CD4-positive, alpha-beta T cell treated with Interferon gamma for 1 hour (primary cell): ENCODE measurements around the gene TSSK2.
A peak's percentile ranks its signal among the peaks of the same experiment; 100 is the strongest.

ENCODE experiments used
- DNase-seq: peaks from one replicate; pipeline ENCODE4 v3.0.0-alpha.2; 2020

Gene TSSK2

DNA sequence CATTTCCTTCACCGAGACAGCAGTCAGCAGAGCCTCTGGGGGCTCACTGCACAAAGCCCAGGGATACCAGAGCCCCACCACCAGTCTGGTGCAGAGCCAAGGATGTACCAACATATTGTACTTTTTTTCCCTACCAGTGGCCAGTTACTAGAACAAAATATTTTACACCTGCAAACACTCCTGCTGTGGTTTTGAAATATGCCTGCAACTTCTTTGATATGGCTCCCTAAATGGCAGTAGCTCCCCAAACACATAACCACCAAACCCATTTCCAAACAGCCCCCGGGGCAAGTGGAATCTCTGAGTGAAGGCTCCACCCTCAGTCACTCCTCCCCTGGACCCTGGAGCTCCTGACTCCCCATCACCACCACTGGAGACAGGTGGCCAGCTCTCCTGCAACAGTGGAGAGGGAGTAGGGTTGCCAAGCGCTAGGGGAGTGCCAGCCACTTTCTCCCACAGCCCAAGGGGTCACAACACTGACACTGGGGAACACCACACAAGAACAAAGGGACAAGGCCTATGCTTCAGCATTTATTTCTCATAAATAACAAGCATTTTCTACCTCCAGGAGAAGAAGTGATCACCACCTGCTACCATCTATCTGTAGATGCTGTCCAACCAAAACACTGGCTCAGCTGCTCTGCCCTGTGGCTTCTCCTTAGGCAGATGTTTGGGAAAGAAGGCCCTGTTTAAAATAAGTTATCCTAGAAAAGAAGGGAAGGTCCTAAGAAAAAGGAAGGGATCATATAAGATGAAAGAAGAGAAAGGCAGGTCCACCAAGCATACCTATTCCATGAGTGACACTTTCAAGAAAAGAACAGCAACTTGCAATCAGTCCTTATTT, 24.0 kb upstream of the TSSK2 start:
- DNase-seq, result no peak

DNA sequence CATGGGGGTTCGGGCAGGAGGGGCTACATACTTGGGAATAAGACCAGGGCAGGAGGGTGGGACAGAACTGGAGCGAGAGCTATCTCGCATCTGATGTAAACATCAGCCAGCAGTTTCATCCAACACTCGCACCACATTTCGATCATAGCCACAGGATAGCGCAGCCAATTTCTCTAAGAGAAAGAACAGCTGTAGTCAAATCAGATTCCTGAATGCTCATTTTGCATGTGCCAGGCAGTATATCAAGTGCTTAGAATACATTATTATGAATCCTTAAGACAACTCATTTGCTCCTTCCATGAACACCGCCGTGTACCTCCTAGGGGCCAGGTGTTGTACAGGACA, 23.4 kb upstream of the TSSK2 start:
- DNase-seq, result no peak

DNA sequence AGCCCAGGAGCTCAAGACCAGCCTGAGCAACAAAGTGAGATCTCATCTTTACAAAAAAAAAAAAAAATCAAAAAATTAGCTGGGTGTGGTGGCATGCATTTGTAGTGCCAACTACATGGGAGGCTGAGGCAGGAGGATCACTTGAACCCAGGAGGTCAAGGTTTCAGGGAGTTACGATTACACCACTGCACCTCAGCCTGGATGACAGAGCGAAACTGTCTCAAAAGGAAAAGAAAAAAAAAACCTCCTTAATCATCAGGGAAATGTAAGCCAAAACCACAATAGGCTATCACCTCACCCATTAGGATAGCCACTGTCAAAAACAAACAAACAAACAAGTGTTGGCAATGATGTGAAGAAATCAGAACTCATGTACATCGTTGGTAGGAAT, 22.3 kb upstream of the TSSK2 start:
- no peak for DNase-seq

DNA sequence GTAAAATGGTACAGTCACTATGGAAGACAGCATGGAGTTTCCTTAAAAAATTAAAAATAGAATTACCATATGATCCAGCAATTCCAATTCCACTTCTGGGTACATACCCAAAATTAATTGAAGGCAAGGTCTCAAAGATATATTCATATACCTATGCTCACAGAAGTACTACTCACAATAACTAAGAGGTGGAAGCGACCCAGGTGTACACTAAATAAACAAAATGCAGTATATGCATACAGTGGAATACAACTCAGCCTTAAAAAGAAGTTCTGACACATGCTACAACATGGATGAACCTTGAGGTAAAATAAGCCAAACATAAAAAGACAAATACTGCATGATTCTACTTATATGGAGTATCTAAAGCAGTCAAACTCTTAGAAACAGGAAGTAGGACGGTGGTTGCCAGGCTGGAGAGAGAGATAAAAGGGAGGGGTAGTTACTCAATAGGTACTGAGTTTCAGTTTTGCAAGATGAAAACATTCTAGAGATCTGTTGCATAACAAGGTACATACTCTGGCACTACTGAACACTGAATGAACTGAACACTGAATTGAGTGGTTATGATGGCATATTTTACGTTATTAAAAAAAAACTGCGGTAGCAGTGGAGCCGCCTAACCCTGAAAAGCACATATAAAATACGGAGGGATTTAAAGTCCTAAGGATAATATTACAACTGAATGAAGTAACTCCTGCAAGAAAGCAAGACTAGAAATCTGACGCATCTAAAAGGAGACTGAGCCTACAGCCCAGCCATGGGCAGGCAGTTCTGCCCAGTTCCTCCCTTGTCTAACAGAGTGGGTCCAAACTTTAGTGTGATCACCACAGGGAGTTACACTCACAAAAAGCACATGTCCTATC, 21.7 kb upstream of the TSSK2 start:
- DNase-seq, result peak; percentile 61

DNA sequence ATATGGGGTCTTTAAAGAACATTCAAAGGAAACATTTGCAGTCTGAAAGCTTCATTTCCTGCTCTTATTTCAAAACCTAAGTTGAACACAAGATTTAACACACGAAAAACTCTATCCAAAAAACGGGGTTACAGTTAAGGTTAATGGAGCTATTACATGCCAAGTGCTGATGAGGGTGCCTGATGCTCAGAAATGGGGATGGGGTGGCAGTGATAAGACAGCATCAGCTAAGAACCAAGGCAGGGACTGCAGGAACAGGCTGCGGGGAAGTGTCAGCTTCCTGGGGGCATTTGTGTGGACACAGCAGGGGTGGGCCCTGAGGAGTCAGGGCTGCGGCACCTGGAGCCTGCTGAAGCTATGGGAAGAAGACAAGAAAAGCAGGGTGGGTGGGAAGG, 21.0 kb upstream of the TSSK2 start:
- DNase-seq, result no peak

DNA sequence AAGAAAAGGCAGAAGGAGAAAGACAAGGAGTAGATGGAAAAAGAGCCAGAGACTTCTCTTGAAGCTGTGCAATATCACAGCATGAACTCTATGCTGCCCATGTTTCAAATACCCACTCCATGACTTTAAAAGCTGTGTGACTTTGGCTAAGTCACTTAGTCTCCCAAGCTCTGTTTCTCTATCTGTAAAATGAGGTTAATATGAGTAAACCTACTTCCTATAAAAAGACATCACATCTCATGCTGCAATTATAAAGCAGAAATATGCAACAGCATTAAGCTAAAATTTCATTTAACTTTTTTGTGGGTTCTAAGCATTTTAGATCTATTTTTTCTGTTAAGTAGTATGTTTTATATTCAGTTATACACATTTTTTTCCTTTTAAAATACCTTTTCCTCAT, 20.5 kb upstream of the TSSK2 start:
- no peak for DNase-seq

DNA sequence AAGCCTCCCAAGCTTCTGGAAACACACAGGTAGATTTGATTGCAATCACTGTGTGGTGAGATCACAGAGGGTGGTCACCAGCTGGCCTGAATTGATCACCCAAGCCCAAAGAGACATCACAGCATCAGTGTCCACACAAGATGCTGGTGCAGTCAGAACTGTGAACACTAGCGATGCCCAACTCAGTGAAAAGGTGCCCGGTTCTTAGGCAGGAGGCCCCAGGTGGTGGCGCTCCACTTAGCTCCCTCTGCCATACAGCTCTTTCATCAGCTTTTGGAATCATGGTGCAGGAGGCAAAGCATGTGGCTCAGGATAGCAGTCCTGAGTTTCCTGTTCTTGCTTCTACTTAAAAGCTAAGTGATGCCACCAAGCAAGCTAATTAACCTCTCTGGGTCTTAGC, 20.0 kb upstream of the TSSK2 start:
- DNase-seq, result no peak

DNA sequence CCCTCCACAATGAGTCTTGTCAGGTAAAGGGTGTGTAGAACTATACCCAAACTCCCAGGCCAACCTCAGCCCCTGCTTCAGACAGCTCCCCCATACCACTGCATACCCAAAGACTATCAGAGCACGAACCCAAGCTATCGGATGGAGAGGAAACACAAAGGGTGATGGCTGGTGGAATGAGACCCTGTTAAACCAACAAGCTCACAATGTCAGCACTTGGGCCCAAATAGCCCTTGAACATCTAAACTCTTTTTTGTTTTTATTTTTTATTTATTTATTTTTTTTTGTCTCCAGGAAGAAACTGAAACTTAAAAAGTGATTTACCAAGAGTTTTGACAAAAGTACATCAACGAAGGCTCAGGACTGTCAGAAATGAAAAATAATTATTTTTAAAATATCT, 19.5 kb upstream of the TSSK2 start:
- no peak for DNase-seq

DNA sequence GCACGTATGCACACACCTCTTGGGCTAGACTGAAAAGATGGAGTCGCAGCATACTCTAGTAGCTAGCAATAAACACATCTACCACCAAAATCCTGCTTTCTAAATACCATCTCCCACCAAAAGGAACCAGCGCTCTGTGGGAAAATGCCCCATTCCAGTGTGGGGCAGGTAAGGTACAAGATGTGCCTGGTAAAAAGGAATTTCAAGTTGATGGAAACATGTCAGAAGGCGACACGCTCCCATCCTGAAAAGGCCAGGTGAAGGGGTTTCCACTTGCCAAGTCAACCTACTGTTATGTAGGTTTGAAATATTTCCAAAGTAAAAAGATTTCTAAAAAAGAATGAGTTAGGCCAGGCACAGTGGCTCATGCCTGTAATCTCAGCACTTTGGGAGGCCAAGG, 17.7 kb upstream of the TSSK2 start:
- no peak for DNase-seq

DNA sequence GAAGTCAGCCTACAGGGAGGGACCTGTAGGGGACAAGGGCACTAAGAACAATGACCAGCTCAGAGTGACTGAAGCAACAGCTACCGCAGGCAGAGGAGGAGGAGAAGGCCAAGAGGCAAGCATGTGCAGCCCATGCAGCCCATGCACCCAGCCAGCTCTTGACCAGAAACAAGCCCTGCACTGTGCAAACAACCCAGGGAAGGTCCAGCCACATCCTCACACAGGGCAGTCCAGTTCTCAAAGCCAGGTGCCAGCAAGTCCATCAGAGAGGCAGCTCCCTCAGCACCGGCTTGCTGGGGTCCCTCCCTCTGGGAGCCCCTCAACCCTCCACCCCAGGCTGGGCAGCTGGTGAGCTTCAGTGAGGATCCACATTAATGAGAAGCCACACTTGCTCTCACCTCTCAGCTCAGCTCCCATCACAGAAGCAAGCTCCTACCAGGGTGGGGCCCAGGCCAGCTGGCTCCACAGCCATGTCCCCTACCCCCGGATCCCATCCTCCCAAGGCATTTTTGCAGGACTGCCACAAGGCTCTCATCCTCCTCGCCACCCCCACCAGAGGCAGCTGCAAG, 16.0 kb upstream of the TSSK2 start:
- DNase-seq, result no peak

DNA sequence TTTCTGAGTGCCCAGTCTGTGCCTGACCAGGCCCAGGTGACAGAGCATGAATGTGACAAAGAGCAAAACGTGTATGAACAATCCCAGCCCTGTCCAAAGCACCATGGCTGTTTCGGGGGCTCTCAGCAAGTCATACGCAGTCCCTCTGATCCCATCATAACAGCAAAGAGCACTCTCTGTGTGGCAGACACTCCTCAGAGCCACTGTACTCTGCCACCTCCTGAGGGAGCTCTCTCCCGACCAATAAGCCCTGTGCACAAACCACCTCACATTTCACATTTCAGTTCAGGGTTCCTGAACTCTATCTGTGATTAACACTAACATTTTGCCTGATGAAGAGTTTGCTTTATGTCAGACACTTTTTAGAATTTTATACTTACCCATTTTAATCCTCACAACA, 15.5 kb upstream of the TSSK2 start:
- no peak for DNase-seq

DNA sequence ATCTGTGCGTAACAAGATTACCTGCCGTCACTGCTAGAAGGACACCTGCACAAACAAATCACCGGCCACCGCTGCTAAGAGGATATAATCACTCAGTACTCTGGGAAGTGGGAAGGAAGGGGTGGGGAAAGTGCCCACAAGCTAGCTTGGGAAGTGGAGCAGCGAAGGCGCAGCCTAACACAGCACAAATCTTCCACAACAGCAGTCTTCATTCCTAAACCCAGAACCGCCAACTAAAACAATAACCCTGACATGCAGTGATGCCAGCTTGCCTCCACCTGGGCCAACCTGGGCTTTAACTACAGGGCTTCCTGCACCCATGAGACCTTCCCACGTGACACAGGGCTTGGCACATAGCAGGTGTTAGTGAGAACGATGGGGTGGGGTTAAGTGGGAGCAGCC, 14.0 kb upstream of the TSSK2 start:
- DNase-seq, result no peak

DNA sequence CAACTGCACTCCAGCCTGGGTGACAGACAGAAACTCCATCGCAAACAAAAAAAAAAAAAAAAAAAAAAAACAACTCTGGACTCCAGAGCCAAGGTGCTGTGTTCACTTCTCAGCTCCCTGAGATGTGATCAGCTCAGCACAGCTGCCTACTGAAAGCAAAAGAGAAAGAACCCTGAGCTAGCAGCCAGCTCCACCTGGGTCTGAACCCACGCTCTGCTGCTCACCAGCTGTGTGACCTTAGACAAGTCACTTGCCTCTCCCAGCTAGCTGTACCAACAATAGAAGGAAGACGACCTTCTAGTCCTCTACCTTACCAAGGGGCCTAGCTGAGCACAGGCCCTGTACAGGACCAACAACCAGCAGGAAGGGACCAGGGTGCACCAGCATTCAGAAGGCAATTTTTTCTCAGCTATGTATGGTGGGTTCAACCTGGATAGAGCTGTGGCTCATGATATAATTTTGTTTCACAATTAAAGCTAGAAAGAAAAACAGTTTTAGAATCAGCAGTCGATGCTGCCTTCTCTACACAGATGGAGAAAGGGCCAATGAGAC, 12.7 kb upstream of the TSSK2 start:
- DNase-seq, result peak; percentile 22

DNA sequence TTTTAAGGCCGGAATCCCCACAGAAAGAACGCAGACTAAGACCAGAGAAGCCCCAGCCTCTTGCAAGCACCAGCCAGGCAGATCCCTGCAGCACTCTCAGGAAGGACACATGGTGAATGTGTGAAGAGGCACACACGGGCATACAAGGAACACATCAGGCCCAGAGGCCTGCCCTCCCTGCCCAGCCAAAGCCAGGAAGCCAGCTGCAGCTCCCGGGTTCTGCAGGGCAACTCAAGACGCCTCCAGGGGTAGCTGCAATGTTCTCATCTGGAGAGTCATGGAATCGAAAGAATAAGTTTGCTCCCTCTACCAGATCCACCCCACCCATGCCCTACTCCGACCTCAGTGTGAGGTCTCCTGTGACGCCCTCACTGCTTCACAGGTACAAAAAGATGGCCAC, 11.2 kb upstream of the TSSK2 start:
- DNase-seq, result no peak

DNA sequence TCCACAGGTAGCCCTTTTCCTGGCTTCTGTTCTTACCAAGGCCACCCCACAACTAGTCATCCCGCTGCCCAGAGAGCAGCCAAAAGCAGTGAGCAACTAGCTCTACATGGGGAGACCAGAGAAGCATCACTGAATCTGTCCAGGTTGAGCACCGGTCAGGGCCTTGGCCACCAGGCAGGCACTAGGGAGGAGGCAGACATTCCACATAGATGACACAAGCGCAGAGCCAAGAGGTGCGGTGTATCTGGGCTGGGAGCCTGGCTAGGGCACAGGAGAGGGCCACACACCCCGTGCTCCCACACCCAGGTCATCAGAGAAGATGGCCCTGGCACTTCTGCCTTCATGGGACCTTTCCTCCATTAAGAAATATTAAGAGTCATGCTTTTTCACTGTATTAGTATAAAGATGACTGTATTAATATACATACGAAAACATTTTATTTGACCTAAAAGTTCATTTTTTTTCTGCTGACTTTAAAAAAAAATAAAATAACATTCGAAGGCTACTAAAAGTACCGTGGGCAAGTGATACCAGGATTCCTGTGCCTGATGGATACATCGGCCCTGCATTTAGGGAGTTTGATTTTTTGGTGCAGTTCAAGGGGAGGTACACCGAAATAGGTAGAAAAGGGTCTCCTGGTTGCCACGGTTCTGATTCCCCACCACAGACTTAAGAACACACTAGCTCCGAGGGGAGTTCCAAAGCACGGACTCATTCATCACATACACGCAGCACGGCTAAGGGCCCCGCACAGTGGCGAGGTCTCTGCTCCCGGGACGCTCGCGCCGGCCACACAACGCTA, 10.1 kb upstream of the TSSK2 start:
- DNase-seq, result no peak

DNA sequence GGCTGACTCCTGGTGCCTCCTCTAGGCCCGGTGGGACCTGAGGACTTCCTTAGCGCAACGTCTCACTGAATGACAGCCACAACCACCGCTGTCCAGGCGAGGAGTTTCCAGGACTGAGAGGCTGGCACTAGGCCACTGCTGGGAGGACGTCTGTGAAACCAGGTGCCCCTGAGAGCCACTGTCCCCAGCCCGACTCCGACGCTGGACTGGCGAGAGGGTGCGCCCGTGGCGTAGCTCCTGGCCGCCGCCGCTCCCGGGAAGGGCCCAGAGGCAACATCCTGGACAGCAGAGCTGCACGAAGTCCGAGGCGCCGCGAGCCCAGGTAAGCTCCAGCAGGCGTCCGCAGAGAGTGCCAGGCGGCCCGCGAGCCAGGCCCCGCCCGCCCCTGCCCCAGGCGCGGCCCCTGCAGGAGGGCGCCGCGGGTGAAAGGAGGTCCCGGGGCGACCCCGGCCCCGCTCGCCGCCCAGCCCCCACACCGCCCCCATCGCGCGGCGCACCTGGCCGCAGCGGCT, 9.4 kb upstream of the TSSK2 start:
- peak; percentile 20 for DNase-seq

DNA sequence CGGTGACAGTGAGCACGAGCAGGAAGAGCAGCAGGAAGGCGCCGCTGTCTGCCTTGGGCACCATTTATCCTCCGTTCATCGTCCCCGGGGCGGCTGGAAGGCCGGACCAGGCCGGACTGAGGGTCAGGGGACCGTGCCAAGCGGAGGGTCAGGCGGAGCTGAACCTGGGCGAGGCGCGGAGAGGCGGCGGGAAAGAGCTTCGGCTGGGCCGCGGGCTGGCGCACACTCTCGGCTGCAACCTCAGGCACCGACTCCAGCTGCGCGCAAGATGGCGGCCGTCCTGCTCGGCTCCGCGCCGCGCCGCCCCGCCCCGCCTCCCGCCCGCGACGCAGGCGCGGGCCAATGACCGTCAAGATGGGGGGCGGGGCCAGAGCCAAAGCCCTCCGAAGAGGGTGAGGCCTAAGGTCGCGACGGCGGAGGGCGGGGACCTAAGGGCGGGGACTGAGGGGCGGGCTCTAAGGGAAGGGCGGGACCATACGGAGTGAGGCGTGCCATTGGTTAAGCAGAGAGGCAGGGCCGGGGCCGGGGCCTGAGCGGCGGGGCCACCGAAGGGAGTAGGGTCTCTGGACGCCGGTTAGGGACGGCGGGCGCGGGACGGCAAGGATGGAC, 8.9 kb upstream of the TSSK2 start, which contains the start of gene DGCR2:
Gene DGCR2 (minus strand): TSS at position 270 of the 609 bp plus-strand sequence. CDS start 206 bp downstream, at position 64.
- DNase-seq, result peak; percentile 95

DNA sequence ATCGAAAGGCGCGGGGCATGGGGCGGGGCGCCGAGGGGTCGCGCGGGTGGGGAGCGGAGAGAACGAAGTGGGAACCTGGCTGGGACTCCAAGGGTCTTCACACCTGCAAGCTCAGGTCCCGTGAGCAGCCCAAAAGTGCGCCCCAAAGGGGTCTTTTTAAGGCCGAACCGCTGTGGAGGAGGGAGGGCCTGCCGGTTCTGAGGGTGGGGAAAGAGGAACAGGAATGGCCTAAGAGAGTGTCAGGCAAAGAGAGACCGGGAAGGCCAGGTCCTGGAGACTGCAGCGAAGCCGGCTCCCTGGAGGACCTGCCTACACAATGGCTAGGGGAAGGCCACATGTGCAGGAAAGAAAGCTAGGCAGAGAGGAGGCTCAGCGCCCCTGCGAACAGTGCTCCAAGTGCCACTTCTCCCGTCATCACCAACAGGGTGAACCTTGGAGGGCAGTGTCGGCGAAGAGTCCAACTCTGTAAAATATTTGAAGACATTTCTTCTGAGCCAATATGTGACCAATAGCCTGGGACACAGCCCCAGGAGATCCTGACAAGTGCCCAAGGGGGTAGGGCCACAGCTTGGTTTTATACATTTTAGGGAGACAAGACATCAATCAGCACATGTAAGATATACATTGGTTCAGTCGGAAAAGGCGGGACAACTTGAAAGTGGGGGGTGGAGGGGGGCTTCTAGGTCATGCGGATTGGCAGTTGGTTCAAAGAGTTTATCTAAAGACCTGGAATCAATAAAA, 8.2 kb upstream of the TSSK2 start:
- DNase-seq, result no peak

DNA sequence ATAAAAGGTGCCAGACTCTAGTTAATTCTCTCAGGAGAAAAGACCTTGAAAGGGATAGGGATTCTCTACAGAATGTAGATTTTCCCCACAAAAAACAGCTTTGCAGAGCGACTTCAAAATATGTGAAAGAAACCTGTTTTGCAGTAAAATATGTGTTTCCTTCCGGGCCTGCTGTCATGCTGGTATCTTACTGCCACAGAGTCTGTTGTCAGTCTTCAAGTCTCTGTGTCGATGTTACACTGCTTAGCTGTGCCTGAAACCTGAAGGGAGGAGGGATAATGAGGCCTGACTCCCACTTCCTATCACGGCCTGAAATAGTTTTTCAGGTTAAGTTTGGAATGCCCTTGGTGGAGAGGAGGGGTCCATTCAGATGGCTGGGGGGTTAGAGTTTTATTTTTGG, 7.2 kb upstream of the TSSK2 start:
- no peak for DNase-seq

DNA sequence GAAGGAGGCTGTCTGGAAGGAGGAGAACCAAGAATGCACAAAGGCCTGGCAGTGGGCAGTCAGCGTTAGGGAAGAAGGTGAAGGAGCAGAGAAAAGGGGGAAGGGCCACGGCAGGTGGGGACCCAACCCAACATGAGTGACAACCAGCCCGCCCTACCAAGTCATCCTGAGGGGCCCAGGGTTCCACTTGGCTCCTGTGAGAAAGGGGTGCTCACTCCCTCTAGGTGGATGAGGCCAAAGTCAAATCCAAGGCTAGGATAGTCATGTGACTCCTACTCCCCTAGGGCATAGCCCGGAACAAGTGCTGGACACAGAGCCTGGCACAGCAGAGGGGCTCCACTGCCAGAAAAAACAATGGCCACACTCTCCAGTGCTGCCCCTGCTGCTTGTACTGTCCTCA, 6.7 kb upstream of the TSSK2 start:
- DNase-seq, result no peak

DNA sequence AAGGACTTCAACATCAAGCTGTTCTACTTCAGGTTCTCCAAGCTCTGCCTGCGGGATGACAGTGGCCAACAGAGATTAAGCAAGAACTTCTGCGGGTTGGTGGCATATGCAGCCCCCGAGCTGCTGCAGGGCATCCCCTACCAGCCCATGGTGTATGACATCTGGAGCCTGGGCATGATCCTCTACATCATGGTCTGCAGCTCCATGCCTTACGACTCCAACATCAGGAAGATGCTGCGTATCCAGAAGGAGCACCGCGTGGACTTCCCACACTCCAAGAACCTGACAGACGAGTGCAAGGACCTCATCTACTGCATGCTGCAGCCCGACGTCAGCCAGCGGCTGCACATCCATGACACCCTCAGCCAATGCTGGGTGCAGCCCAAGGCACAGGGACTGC, 6.1 kb upstream of the TSSK2 start:
- no peak for DNase-seq
